Activated CD8-positive, alpha-beta memory T cell treated with anti-CD3 and anti-CD28 coated beads for 4 hours (primary cell): ENCODE data around the gene RBPJ.

Experiments
- DNase-seq, 2 donors: peaks; one replicate each; pipeline ENCODE4 v3.0.0-alpha.2; 2020; ENCODE audit warnings: low read depth in 2 of 2

RBPJ gene

DNA sequence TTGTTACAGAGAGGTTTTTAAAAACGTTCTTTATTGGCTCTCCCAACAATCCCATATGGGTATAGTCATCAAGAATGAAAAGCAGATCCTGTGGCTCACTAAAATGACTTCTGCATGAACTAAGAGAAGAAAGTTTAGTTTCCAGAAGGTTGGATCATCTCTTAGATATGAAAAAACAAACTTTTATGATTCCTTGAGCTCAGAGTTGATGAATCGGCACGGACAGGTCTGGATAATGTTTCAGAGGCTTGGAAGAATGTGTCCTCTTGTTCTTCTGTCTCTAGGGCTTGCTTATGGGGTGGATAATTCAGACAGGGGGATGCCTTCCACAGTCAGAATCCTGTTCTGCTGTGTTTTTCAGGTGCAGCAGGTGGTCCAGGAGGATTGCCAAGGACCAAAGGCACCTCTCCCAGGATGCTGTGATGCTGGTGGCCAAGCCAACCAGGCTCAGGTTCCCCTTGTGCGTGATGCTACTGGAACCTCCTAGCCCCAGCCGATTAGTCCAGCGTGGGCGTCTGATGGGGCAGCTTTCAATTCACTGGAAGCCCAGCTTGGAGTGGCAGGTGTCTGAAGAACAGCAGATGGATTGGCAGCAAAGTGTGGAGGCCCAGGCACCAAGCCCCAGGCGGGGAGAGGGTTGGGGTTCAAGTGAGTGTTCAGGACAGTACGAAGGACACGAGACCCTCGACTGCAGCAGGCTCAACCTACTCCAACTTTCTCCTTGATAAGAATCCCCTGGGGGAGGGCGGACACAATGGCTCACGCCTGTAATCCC, 139.1 kb downstream of the RBPJ start:
- DNase-seq, result no peak

GRCh38 chr4:26462874-26463273, 142.1 kb downstream of the RBPJ start:
- no peak for DNase-seq

- no peak for DNase-seq
These were observed 142.6 kb downstream of the RBPJ start for GRCh38 chr4:26463386-26463785.

GRCh38 chr4:26464420-26465095, 143.7 kb downstream of the RBPJ start:
- DNase-seq, result no peak

- DNase-seq, result no peak
These were observed 145.9 kb downstream of the RBPJ start for GRCh38 chr4:26466578-26467270.

- no peak for DNase-seq
These were observed 146.9 kb downstream of the RBPJ start for GRCh38 chr4:26467724-26468123.

GRCh38 chr4:26468283-26468949, 147.6 kb downstream of the RBPJ start:
- DNase-seq, result no peak

- no peak for DNase-seq
These were observed 148.2 kb downstream of the RBPJ start for GRCh38 chr4:26468977-26469376.

DNA sequence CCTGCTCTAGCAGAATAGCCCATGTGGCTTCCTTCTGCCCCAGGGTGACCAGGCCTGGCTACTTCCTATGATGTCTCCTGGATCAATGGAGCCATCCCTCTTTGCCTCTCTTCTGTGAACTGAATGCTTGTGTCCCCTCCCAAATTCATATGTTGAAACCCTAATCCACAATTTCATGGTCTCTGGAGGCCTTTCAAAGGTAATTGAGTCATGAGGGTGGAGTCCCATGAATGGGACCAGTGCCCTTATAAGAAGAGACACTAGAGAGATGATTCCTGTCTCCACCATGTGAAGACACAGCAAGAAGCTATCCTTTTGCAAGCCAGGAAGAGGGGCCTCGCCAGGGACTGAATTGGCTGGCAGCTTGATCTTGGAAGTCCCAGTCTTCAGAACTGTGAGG, 151.1 kb downstream of the RBPJ start:
- no peak for DNase-seq

GRCh38 chr4:26473893-26474292, 153.1 kb downstream of the RBPJ start:
- no peak for DNase-seq

GRCh38 chr4:26474551-26474950, 153.7 kb downstream of the RBPJ start:
- no peak for DNase-seq

- DNase-seq, result no peak
These were observed 154.9 kb downstream of the RBPJ start for GRCh38 chr4:26475716-26476115.

- no peak for DNase-seq
These were observed 155.7 kb downstream of the RBPJ start for GRCh38 chr4:26476545-26476944.

- DNase-seq, result no peak
These were observed 157.5 kb downstream of the RBPJ start for GRCh38 chr4:26478330-26478729.

- DNase-seq, result no peak
These were observed 162.0 kb downstream of the RBPJ start for GRCh38 chr4:26482508-26483462.

GRCh38 chr4:26484032-26484515, 163.3 kb downstream of the RBPJ start:
- no peak for DNase-seq

DNA sequence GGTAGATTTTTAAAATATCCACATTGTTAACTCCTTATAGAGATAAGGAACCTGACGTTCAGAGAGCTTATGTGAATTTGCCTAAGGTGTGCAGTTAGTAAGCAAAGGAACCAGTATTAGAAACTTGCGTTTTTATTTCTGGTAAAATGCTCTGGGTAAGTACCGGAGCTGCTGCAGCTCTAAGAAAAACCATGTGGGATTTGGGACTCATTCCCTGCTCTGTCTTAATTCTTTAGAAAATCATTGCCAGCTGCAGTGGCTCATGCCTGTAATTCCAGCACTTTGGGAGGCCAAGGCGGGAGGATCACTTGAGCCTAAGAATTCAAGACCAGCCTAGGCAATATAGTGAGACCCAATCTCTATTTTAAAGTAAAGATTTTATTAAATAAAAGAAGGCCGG, 163.7 kb downstream of the RBPJ start:
- DNase-seq, result no peak
